Activated CD8-positive, alpha-beta memory T cell treated with anti-CD3 and anti-CD28 coated beads, Interleukin-2, amount 50 U/mL, for 4 hours (primary cell): ENCODE data around the gene CACNB4.

Experiments used
- DNase-seq: peaks from one replicate; pipeline ENCODE4 v3.0.0-alpha.2; 2020

The CACNB4 gene

GRCh38 chr2:151845481-151845880 is 253.4 kb downstream of the CACNB4 start:
- no peak for DNase-seq

- DNase-seq = no peak
These were observed 254.5 kb downstream of the CACNB4 start for GRCh38 chr2:151844211-151844896.

- no peak for DNase-seq
These were observed 255.2 kb downstream of the CACNB4 start for GRCh38 chr2:151843691-151844061.

DNA sequence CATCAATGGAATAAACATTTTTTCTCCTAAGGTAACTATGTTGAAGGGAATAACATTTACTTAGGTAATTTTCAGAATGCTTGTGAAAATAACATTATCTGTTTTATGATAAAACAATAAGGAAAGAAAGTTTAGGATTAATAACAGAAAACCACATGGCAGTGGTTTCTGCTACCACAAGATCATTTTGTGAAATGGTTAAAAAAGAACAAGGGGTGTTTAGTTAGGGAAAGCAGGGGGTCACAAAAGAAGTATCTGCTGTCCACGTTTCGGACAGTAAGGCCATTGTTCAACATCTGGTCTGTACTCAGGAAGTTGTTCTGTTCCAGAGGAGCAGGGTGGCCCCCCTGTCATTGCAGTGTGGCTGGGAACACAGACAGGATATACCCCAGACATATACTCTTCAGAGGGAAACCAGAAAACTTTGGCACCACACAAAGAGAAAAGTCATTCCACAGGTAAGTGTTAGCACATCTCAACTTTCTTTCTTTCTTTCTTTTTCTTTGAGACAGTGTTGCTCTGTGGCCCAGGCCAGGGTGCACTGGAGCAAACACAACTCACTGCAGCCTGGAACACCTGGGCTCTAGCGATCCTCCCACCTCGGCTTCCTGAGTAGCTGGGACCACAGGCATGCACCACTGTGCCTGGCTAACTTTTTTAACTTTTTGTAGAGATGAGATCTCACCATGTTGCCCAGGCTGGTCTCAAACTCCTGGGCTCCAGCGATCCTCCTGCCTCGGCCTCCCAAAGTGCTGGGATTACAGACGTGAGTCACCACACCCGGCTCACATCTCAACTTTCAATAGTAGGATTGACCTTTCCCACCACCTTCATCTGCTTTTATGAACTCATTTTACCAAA is 255.8 kb downstream of the CACNB4 start:
- DNase-seq = no peak

- no peak for DNase-seq
These were observed 257.8 kb downstream of the CACNB4 start for GRCh38 chr2:151841047-151841424.

- DNase-seq = no peak
These were observed 258.4 kb downstream of the CACNB4 start for GRCh38 chr2:151840216-151841046.

DNA sequence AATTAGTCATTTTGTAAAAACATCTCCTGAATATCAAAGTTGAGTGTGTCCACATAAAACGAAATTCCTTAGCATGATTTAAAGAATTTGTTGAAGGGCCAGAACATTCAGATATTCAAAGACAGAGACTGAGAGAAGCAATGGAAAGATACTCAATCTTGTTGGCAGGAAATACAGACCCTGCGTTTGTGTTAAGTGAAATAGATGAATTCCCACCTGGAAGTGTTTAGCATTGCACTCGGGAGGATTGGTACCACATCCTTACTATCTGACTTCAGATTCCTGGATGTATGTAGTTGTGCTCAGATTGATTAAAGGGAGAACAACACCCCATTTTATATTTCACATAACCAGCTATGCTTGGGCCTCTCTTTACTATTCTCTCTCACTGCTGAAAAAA is 260.9 kb downstream of the CACNB4 start:
- no peak for DNase-seq

- no peak for DNase-seq
These were observed 264.9 kb downstream of the CACNB4 start for GRCh38 chr2:151833984-151834383.

GRCh38 chr2:151830961-151831360 is 267.9 kb downstream of the CACNB4 start:
- DNase-seq = no peak

GRCh38 chr2:151828890-151829324 is 269.9 kb downstream of the CACNB4 start:
- no peak for DNase-seq

- peak; percentile 95 for DNase-seq
These were observed 270.5 kb downstream of the CACNB4 start, which contains the start of gene ARL5A for GRCh38 chr2:151828143-151828889. ARL5A (minus strand) TSS chr2:151828421; CDS start chr2:151828176, 245 bp downstream.

GRCh38 chr2:151827564-151828142 is 271.2 kb downstream of the CACNB4 start:
- peak; percentile 21 for DNase-seq

DNA sequence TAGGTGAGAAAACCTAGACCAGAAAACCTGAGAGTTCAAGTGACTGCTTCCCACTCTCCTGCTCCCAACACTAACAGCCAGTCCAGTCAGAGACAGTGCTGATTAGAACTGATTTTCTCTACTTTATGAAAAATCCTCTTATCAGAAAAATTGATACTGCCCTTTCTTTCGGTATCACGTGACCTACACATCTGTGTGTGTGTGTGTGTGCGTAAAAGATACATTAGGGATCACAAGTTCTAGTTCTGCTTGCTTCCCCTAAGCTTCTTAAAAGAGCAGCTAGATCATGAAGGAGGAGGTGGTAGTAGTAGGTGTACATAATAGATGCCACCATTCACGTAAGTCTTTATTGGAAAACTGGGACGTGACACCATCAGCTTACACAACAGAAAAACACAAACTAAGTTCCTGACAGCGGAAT is 272.1 kb downstream of the CACNB4 start:
- DNase-seq = no peak

DNA sequence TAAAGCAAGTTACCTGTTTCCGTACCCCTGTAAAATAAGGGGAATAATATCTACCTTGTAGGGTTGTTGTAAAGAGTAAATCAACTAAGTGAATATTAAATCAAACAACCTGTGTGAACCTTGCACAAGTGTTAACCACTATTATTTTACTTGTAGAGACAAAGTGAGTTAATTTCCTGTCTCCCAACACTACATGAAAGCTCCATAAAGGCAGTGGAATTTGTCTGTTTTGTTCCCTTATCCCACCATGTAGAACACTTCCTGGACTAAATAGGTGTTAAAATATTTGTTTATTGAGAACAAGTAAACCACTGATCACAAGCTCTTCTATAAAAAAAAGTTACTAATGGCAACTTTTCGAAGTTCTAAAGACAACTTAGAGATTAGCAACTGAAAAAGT is 274.0 kb downstream of the CACNB4 start:
- DNase-seq = no peak

- DNase-seq = no peak
These were observed 275.2 kb downstream of the CACNB4 start for GRCh38 chr2:151823651-151824050.

- no peak for DNase-seq
These were observed 278.9 kb downstream of the CACNB4 start for GRCh38 chr2:151819920-151820319.

- DNase-seq = no peak
These were observed 280.9 kb downstream of the CACNB4 start for GRCh38 chr2:151817929-151818328.

GRCh38 chr2:151816843-151817242 is 282.0 kb downstream of the CACNB4 start:
- no peak for DNase-seq

GRCh38 chr2:151815821-151816489 is 282.9 kb downstream of the CACNB4 start:
- no peak for DNase-seq

- DNase-seq = no peak
These were observed 288.4 kb downstream of the CACNB4 start for GRCh38 chr2:151810489-151810888.

GRCh38 chr2:151809073-151809383 is 289.8 kb downstream of the CACNB4 start:
- no peak for DNase-seq
